Aorta (tissue), 5 donors: ENCODE measurements around the gene PDE8A. TPM values are rescaled to one million over a fixed set of nuclear protein-coding genes. Genes with fewer than 3 reads are reported as not detected.
"Not testable (repeated sequence)": the region's sequence is repeated elsewhere in the genome, so short reads cannot be mapped to it uniquely, and the experiment has no call there.

Experiments
- ATAC-seq: fragments of 200-7000 bp; cut with Tn5 transposase; one replicate; pipeline ENCODE4 v1.9.1; 2022; ENCODE audit warnings: moderate library complexity; ENCODE audit not compliant: low FRiP score
- DNase-seq, 2 donors: peaks; one replicate each; pipeline ENCODE4 v3.0.0-alpha.2; 2020
- H3K27ac ChIP-seq, 2 donors: one replicate each; pipeline ENCODE4 v1.5.1; 2013; ENCODE audit warnings: low read length in 2 of 2, mild to moderate bottlenecking in 2 of 2, moderate library complexity in 2 of 2, control low read depth in 1 of 2, inconsistent platforms in 1 of 2, low read depth in 1 of 2
- H3K27me3 ChIP-seq, 2 donors: one replicate each; pipeline ENCODE4 v1.6.1; 2013; ENCODE audit warnings: control low read depth in 1 of 2, low read length in 1 of 2, mild to moderate bottlenecking in 1 of 2, moderate library complexity in 1 of 2; ENCODE audit not compliant: insufficient read depth in 2 of 2, control insufficient read depth in 1 of 2
- H3K36me3 ChIP-seq, 2 donors: one replicate each; pipeline ENCODE4 v1.6.1; 2013; ENCODE audit warnings: control low read depth in 1 of 2, low read length in 1 of 2, mild to moderate bottlenecking in 1 of 2; ENCODE audit not compliant: insufficient read depth in 2 of 2, control insufficient read depth in 1 of 2
- H3K4me1 ChIP-seq, 2 donors: one replicate each; pipeline ENCODE4 v1.6.1; 2013; ENCODE audit warnings: low read length in 2 of 2, control low read depth in 1 of 2, mild to moderate bottlenecking in 1 of 2, moderate library complexity in 1 of 2; ENCODE audit not compliant: insufficient read depth in 2 of 2, control insufficient read depth in 1 of 2
- H3K4me3 ChIP-seq, 2 donors: one replicate each; pipeline ENCODE4 v1.5.1; 2013; ENCODE audit warnings: low read length in 2 of 2, control low read depth in 1 of 2, mild to moderate bottlenecking in 1 of 2
- H3K9me3 ChIP-seq: one replicate; pipeline ENCODE4 v1.6.1; 2013; ENCODE audit warnings: mild to moderate bottlenecking, low read length; ENCODE audit not compliant: control insufficient read depth
- WGBS, 2 donors: extraction: QIAGEN DNeasy Blood & Tissue Kit; methylation state at CpG; one replicate each; pipeline ENCODE4 v1.1.7; 2013; 5-methylcytosine and 5-hydroxymethylcytosine counted together
- intact Hi-C, 2 donors: fragments of 100-400 bp; cut with DNase I; formaldehyde crosslinking; loops; one replicate each; pipeline versions ENCODE4 v1.14.2 to v1.15.0; 2022
- polyA plus RNA-seq, 2 donors: library from polyadenylated mRNA; stranded (reverse); fragments of 200-250 nt; gene quantifications; one replicate each; pipeline ENCODE4 v1.2.3, GENCODE V29; 2013
- total RNA-seq, 2 donors: library from RNA; stranded (reverse); fragmentation: NEBNext Ultra II Directional; extraction: Animal tissue kit (Norgen Biotek cat#: 25700); gene quantifications; one replicate each; pipeline ENCODE4 v1.2.1, GENCODE V29; 2021
- donor health status: healthy with polysubstance abuse.
- donor health status: Bipolar disorder and iron deficiency.
- donor health status: DM: no; HTN: no; CAD: no.
- donor health status: DM: no; HTN: no; CAD: no.
- donor health status: DM: yes; HTN: yes; CAD: no.

The PDE8A gene
- total and polyA plus RNA-seq, 4 donors, result 8.5 to 71.1 (median 46.6) TPM

DNA sequence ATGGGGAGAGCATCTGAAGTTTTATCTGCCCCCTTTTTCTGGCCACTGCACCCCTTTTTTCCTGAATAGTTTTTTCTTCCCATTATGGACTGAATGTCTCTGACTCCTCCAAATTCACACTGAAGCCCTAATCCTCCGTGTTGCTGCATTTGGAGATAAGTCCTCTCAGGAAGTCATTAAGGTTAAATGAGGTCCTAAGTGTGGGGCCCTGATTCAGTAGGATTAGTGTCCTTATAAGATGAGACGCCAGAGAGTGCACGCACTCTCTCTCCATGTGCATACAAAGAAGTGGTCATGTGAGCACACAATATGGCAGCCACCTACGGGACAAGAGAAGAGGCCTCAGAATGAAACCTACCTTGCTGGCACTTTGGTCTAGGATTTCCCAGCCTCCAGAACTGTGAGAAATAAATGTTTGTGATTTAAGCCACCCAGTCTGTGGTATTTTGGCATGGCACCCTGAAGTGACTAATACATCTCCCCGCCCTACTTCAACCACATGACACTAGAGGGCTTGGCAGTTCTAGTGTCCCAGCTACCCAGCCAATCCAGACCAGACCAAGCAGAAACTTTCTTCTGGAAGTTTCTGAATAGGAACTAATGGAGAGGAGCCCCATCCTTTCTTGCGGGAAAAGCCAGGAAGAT lies 191.3 kb downstream of the PDE8A start:
- intact Hi-C loops, result no loop called here
- WGBS, 2 donors, result 83 to 93% methylated on average over 6 of the region's 6 CpGs
- Histone ChIP-seq H3K27me3 (no peaks in the 10 kb centered on the region), H3K36me3 (no peaks in the 10 kb centered on the region), H3K4me1 (no peaks in the 10 kb centered on the region), H3K9me3 (peaks cover 8% of the 10 kb centered on the region), H3K4me3 (no peak overlapping the region), H3K27ac (no peak overlapping the region)
- DNase-seq (no peak), ATAC-seq (no peak)

DNA sequence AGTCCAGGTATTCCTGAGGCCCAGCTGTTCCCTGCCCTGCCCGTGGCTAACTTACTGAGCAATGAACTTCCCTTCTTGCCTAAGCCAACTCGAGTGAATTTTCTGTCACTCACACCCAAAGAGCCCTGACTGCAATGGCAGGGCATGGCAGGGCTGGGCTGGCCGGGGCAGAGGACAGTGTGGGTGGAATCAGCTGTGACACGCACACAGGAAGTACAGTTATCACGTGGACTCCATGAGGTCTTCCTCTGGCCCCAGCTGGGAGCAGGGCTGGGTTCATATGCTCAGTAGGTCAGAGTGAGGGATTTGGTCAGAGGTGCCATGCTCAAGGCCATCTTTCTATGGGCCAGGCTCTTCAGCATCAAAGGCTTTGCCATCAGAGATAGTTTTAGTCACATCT lies 192.0 kb downstream of the PDE8A start:
- 55 to 88% methylated on average over 3 to 4 of the region's 5 CpGs for WGBS, 2 donors
- H3K9me3 ChIP-seq, ATAC-seq, H3K36me3 ChIP-seq, H3K4me1 ChIP-seq, DNase-seq, H3K27ac ChIP-seq, H3K4me3 ChIP-seq, H3K27me3 ChIP-seq, intact Hi-C loops: not testable (repeated sequence)

DNA sequence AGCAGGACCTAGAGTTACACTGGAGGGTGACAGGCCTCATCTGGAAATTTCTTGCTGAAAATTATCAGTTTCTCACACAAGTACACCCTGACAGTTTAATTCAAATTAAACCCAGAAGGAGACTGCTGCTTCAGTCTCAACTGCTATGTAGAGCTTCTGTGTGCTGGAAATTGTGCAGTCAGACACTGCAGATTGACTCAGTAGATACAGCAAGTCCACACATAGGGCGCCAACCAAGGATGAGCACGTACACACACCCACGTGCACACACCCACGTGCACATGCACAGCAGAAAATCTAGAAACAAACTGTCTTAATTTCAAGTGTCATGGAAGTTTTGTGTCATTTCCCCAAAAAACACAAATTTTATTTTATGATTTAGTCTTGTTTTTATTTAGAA lies 192.9 kb downstream of the PDE8A start:
- WGBS, 2 donors, result 97 to 98% methylated on average over 4 of the region's 4 CpGs
- Histone ChIP-seq H3K4me3 (no peak overlapping the region), H3K27ac (no peak overlapping the region), H3K4me1 (no peaks in the 10 kb centered on the region), H3K9me3 (peaks cover 8% of the 10 kb centered on the region), H3K36me3 (no peaks in the 10 kb centered on the region), H3K27me3 (no peaks in the 10 kb centered on the region)
- ATAC-seq (no peak), DNase-seq (no peak)
- intact Hi-C loops, result no loop called here

DNA sequence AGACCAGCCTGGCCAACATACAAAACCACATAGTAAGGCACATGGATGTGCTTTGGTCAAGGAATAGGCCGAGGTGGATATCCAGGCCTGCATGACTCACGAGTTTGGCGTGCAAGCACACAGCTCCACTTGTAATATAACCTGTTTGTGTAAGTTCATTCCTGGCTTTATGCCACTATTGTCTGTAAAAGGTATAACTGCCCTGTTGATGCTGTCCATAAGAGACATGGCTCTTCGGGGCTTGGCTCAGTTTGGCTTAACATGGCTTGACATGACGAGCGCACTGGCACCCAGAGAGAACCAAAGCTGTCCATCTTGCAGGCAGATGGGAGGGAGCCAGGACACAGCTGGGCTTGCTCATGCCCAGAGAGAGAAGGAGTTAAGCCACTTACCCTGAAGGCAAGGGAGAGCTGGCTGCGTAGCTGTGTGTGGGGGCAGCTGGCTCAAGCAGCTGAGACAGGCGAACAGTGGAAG lies 195.4 kb downstream of the PDE8A start:
- H3K27me3 ChIP-seq, ATAC-seq, H3K9me3 ChIP-seq, H3K4me1 ChIP-seq, H3K4me3 ChIP-seq, DNase-seq, H3K27ac ChIP-seq, H3K36me3 ChIP-seq, intact Hi-C loops: not testable (repeated sequence)
- WGBS, 2 donors, result 43 to 48% methylated on average over 8 of the region's 8 CpGs

DNA sequence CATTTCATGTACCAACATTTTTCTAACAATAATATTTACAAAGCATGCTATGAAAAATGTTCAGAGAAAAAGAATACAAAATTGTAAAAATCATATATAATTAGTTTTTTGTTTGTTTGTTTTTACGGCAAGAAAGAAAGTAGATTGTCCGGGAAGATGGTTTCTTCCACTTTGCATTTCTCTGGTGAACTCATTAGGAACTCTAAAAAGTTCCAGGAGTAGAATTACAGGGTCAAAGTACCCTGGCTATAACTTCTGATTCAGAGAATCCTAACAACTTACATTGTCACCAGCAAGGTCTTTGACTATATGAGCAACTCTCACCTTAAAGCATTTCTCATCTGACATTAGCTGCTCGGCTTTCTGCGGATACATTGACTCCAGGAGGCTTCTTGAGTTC lies 196.7 kb downstream of the PDE8A start:
- ATAC-seq, result no peak
- H3K4me1 ChIP-seq, result no peaks in the 10 kb centered on the region
- H3K9me3 ChIP-seq, result peaks cover 3% of the 10 kb centered on the region
- intact Hi-C loops, result no loop called here
- no peak overlapping the region for H3K4me3 ChIP-seq
- H3K27ac ChIP-seq, result no peak overlapping the region
- DNase-seq, result no peak
- H3K36me3 ChIP-seq, result no peaks in the 10 kb centered on the region
- no peaks in the 10 kb centered on the region for H3K27me3 ChIP-seq
- WGBS, 2 donors, result 92 to 95% methylated on average over 4 of the region's 4 CpGs

DNA sequence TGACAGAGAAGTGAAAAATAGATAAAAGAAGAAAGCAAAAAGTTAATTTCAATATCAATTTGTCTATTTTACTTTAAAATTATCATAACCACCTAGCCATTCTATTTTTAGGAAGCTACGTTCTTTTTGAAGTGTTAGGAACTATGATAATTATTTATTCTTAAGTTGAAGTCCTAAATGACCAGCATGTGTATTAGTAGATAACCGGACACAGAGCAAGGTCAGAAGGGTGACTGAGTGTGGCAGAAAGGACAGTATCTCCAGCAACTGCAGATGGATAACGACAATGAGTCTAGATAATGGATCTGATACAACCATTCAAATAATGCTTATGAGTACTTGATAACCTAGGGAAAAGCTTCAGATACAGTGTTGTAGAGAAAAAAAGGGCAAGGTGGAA lies 198.0 kb downstream of the PDE8A start:
- no peaks in the 10 kb centered on the region for H3K36me3 ChIP-seq
- H3K9me3 ChIP-seq, result peaks cover 1% of the 10 kb centered on the region
- ATAC-seq, result no peak
- no peak overlapping the region for H3K4me3 ChIP-seq
- no peak overlapping the region for H3K27ac ChIP-seq
- DNase-seq, result no peak
- intact Hi-C loops, result no loop called here
- no peaks in the 10 kb centered on the region for H3K4me1 ChIP-seq
- H3K27me3 ChIP-seq, result no peaks in the 10 kb centered on the region
- WGBS, 2 donors, result 80 to 83% methylated on average over 3 of the region's 3 CpGs

DNA sequence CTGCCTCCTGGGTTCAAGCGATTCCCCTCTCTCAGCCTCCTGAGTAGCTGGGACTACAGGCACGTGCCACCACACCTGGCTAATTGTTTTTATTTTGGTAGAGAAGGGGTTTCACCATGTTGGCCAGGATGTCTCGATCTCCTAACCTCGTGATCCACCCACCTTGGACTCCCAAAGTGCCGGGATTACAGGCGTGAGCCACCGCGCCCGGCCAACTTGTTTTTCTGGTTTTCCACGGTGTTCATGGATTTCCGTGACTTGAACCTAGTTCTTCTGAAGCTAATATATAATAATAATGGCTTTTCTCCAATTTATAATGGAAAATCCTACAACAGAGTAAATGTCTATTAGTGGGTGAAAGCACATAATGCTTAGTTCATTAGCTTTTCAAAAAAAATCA lies 203.7 kb downstream of the PDE8A start:
- ATAC-seq, H3K9me3 ChIP-seq, H3K4me1 ChIP-seq, intact Hi-C loops, H3K4me3 ChIP-seq, DNase-seq, H3K27me3 ChIP-seq, H3K36me3 ChIP-seq, H3K27ac ChIP-seq: not testable (repeated sequence)
- WGBS, 2 donors, result 90 to 92% methylated on average over 11 of the region's 11 CpGs

DNA sequence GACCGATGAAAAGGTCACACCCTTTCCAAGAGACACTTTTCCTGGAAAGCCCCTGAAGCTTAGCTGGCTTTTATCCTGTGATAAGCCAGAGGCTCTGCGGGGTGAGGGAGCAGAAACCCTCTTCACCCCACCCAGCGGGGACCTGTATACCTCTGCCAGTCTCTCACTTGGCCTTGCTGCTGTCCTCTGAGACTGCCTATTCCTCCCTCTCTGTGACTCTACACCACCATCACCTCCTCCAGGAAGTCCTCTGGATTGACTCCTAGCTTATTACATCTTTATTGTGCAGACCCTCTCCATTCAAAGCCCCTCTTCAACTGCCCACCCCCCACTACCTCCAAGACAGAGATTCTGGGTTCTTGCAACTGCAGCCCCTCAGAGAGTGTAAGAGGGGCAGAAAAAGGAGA lies 206.5 kb downstream of the PDE8A start:
- H3K9me3 ChIP-seq, H3K27me3 ChIP-seq, H3K4me3 ChIP-seq, H3K27ac ChIP-seq, intact Hi-C loops, ATAC-seq, H3K4me1 ChIP-seq, DNase-seq, H3K36me3 ChIP-seq: not testable (repeated sequence)
- 85 to 87% methylated on average over 3 of the region's 3 CpGs for WGBS, 2 donors
